Raji (cell line): ENCODE measurements around the gene MST1R.

Experiments used
- POLR2A ChIP-seq: IDR thresholded peaks from 2 replicates; pipeline ENCODE4 v1.6.1; 2011; ENCODE audit warnings: low read depth, low read length, control low read depth; ENCODE audit not compliant: insufficient read depth

MST1R gene

DNA sequence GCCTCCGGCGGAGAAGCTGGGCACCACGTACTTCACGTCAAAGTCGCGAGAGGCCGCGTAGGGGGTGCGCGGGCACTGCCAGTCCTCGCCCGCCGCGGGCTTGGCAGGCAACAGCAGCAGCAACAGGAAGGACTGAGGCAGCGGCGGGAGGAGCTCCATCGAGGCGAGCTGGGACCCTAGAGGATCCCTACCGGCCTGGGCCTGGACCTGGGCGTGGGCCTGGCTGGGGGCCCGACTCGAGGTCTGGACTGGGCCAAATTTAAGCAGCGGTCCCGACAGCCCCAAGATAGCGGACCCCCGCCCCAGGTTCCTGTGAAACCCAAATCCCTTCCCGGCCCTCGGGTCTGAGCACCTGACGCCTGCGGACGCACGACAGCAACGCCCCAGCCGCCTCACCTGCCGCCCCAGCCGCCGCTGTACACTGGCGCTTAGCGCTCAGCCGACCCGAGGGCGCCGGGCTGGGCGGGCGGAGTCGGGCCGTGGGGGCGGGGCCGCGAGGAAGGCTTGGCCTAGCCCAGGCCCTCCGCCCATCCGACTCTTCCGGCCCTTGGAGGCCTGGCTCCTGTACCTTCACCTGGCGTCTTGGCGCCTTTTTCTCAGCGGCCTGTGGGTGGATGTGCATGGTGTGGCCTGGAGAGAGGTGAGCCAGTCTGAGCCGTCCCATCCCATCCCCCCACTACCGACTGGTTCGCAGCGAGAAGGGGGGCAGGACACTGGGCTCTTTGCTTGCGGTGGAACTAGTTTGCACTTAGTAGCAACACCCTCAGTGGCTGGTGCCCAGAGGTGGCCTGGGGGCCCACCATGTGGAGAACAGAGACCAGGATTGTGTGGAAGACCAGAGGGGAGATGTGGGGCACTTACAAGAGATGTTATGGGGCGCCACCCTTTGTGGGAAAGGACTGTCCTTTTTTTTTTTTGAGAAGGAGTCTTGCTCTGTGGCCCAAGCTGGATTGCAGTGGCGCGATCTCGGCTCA, at the start of gene MST1R:
Gene MST1R, minus strand, starts transcription at position 423 of the 974 bp plus-strand sequence. Its CDS starts 264 bp downstream, at position 159.
- TF ChIP-seq POLR2A: no peak

DNA sequence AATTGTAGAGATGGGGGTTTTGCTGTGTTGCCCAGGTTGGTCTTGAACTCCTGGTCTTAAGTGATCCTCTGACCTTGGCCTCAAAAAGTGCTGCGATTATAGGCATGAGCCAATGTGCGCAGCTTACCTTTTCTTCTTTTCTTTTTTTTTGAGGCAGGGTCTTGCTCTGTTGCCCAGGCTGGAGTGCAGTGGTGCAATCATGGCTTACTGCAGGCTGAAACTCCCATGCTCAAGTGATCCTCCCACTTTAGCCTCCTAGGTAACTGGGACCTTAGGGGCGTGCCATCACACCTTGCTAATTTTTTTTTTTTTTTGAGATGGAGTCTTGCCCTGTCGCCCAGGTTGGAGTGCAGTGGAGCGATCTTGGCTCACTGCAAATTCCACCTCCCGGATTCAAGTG, 49.3 kb upstream of the MST1R start:
- no peak for TF ChIP-seq POLR2A

DNA sequence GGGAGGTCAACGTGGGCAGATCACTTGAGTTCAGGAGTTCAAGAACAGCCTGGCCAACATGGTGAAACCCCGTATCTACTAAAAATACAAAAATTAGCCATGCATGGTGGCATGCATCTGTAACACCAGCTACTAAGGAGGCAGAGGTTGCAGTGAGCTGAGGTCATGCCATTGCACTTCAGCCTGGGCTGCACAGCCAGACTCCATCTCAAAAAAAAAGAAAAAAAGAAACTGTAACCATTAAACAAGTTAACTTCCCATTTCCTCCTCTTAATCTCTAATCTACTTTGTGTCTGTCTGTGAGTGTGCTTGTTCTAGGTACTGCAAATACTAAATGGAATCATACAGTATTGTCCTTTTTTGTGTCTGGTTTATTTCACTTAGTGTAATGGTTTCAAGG, 39.0 kb upstream of the MST1R start:
- TF ChIP-seq POLR2A: no peak

DNA sequence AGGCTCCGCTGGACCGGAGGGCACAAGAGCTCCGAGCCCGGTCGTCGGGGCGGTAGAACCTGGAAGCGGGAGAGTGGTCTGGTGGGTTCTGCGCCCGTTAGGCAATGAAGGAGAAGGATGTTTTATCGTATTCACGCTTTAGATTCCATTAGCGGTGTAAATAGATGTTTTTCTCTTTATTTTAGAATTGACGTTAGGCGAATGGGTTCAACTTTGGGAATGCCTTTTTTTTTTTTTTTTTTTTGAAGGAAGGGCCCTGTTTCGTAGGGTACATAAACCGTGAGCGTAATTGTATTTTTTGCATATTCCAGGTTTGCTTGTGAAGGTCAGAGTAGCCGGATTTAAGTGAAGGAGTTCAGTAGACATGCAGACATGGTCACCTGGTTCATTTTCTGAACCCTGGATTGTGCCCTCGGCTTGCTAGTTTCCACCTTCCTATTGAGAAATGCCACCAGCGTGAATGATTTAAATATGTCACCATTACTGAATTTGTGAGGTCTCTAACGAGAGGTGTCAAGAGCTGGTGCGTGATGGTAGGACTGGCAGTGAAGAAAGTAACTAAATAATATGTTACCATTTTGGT, 37.1 kb upstream of the MST1R start:
- no peak for TF ChIP-seq POLR2A

DNA sequence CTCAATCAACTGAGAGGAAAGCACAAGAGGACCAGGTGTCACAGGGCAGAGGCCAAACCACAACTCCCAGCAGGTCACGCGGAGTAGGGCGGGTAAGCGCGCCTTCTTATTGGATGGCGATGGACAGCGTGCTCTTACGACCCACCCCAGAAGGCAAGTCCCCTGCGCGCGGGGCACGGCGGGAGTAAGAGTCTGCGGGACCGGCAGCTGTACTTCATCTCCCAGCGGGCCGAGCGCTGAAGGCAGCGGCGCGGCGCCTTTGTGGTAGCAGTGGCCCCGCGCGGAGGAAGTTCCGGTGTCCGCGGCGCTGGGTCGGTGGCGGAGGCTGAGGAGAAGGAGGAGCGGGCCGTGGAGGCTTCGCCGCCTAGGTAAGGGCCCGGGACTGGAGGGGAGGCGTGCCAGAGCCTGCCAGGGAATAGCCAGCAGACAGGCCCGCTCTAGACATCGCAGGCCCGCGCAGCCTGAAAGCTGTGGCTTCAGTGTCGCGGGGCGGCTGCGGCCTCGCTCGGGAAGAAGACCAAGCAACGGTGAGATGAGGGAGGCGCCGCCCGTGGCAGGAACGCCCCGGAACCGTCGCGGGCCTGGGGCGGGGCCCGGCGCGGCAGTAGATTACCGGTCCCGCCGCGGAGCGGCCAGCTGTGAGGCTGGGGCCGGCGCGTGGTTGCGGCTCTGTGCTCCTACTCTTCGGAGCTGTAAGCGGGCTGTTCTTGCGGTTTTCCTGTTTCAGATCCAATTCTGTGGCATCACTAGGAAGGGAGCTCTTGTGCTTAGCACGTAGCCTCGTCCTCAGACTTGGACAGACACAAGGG, 36.4 kb upstream of the MST1R start, which contains the start of gene RBM6:
Gene RBM6, plus strand, starts transcription at position 293 of the 809 bp plus-strand sequence. CDS start 22,492 bp downstream, outside the sequence.
- TF ChIP-seq POLR2A: peak; percentile 96

DNA sequence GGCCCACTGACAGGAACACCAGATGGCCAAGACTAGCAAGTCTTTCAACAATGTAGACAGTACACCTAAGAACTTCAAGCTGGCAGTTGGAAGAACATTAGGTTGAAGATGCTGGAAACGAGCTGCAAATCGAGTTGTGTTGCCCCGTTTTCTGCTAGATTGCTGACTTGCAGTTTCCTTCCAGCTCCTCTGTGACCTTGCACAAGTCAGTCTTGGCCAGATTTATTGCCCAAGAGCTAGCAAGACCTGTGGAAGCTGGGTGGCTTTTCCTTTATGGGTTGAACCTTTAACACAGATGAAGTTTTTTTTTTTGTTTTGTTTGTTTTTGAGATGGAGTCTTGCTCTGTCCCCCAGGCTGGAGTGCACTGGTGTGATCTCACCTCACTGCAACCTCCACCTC, 33.4 kb upstream of the MST1R start:
- TF ChIP-seq POLR2A: no peak

DNA sequence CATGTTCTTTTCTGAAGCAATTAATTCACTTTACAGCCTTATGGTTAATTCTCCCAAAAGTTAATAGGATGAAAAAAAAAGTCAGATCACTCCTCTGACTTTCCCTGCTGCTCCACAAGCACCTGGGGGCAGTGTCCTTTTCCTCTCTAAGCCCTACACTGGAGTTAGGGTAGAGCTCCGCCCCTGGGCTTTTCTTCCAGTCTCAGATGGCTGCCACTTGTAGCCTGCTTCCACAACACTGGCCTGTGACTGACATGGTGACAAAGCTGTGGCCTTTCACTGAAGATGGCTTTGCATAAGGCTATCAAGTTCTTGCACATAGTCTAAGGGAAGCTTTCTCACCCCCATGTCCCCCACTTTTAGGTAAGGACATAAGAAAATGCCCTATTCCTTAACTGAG, 27.2 kb upstream of the MST1R start:
- no peak for TF ChIP-seq POLR2A

DNA sequence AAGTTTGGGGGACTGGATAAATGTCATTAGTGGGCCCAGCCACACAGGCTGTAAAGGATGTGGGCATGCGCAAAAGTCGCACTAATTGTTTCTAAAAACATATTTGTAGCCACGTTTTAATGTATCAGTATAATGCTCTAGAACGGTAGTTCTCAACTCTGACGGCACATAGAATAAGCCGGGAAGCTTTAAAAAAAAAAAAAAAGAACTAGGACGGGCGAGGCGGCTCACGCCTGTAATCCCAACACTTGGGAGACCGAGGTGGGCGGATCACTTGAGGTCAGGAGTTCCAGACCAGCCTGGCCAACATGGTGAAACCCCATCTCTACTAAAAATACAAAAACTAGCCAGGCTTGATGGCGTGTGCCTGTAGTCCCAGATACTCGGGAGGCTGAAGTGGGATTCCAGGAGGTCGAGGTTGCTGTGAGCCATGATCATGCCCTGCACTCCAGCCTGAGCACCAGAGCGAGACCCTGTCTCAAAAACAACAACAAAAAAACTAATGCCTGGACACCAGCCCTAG, 26.6 kb upstream of the MST1R start:
- TF ChIP-seq POLR2A: no peak

DNA sequence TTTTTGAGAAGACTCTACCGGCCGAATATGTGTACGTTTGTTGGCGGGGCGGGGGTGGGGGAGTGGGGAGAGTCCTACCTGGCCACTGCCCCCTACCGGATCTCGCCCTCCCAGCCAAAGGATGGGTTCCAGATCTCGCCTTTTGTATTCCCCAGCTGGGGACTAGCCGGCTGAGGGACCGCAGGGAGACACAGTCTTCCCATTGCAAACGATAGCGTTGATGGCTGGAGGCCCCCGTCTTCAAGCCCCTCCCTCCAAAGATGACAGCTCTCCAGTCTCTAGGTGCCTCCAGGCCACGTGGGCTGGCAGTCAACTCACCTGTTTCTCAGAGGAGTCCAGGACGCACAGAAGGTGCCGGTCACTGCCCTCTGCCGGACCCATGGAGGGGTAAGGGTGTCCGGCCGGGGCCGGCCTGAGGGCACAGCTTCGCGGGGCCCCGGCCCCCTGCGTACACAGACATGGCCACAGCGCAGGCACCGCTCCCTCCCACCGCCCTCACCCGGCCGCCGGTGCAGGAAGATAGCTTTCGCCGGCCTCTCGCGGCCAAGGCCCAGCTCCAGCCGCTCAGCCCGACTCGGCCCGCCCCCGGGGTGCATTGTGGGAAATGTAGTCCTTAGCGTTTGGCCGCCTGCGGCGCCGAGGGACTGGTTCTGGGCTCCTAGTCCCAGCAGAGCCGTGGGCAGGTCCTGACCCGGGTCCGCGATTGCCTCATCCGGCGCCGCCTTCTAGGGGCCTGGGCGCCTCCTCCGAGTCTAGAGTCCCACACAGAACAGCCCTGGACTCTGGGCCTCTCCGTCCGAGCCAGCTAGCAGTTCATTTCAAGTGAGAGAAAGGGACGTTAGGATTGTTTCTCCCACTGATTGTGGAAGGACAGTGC, 25.9 kb upstream of the MST1R start, which contains the start of gene MON1A:
Gene MON1A, minus strand, starts transcription at position 521 of the 877 bp plus-strand sequence. CDS start 16,465 bp downstream, outside the sequence.
- peak; percentile 72 for TF ChIP-seq POLR2A

DNA sequence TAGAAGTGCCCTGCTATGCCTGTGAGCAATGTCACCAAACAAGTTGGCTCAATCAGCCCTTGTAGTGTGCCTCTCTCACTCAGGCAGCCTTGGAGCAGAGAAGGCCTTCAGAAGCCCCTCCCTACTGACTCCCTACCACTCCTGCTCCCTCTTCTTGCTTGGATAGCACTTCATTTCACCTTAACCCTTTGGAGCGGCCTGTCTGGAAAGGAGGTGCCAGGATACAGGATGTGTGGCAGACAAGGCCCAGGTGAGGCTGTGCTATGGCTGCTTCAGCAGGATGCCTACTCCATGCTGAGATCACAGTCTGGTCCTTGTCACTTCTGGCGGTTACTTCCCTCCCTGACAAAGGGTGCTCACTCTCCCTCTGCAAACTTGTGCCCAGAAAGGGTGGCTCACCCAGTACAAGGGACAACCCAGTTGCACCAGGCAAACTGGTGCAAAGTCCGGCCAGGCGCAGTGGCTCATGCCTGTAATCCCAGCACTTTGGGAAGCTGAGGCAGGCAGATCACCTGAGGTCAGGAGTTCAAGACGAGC, 24.9 kb upstream of the MST1R start:
- TF ChIP-seq POLR2A: no peak

DNA sequence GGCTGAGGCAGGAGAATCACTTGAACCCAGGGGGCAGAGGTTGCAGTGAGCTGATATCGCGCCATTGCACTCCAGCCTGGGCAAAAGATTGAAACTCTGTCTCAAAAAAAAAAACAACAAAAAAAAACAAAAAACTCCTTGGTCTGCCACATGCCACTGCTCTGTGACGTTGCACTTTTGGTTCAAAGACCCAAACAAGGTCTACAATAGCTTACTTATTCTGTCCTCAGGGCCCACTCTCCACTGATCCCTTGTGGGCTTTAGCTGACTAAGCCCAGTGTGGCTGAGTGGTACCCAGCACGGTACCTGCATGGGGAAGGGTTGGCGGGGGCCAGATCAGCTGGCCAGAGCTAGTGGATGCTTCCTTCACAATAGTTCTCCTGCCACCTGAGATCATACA, 24.1 kb upstream of the MST1R start:
- no peak for TF ChIP-seq POLR2A

DNA sequence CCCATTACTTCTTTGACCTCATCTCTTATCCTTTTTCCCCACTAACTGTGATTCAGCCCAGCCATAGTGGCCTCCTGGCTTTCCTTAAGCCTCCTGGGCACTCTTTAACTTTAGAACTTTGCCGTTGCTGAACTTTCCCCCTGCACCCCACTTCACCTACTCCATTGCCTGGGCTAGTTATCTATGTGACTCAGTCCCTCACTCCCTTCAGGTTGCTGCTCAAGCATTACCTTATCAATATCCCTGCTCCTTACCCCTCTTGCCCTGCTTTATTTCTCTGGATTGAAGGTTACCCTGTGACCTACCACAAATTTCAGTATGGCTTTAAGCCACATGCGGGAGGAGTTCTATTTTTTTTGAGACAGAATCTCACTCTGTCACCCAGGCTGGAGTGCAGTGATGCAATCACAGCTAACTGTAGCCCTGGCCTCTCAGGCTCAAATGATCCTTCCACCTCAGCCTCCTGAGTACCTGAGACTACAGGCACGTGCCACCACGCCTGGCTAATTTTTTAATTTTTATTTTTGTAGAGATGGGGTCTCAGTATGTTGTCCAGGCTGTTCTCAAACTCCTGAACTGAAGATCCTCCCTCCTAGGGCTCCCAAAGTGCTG, 22.6 kb upstream of the MST1R start:
- no peak for TF ChIP-seq POLR2A

DNA sequence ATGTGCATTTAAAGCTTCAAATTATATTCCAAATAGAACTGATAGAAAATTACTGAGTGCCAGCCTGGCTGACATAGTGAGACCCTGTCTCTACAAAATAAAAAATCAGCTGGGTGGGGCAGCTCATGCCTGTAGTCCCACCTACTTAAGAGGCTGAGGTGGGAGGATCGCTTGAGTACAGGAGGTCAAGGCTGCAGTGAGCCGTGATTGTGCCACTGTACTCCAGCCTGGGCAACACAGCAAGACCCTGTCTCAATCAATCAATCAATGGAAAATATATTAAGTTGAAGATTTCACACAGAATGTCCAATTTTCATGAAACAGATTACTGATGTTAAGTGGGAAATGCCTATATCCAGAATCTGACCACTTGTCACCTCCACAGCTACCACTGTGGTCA, 21.8 kb upstream of the MST1R start:
- no peak for TF ChIP-seq POLR2A
